Stomach (tissue), 4 donors: ENCODE data around the gene ZMIZ1.

ENCODE experiments used
- CTCF ChIP-seq, 7 experiments: fragments of 450-650 bp in 4 of 7; fragments of 200-600 bp in 3 of 7; sonication (generic) in 3 of 7; IDR thresholded peaks; one replicate each; pipeline ENCODE4 v1.5.1; 2016 to 2019; ENCODE audit warnings: antibody characterized with exemption in 7 of 7, control low read depth in 2 of 7, mild to moderate bottlenecking in 1 of 7
- EP300 ChIP-seq: sonication (generic); formaldehyde crosslinking; IDR thresholded peaks from one replicate; pipeline ENCODE4 v1.6.1; 2017; ENCODE audit warnings: antibody characterized with exemption
- POLR2A ChIP-seq, 4 donors: fragments of 450-650 bp; IDR thresholded peaks; one replicate each; pipeline ENCODE4 v1.6.1; 2016; ENCODE audit warnings: antibody characterized with exemption in 4 of 4, control low read depth in 2 of 4, mild to moderate bottlenecking in 1 of 4, moderate library complexity in 1 of 4
- POLR2AphosphoS5 ChIP-seq, 3 donors: sonication (generic); formaldehyde crosslinking; IDR thresholded peaks; one replicate each; pipeline ENCODE4 v1.6.1; 2016; ENCODE audit warnings: antibody characterized with exemption in 3 of 3

DNA sequence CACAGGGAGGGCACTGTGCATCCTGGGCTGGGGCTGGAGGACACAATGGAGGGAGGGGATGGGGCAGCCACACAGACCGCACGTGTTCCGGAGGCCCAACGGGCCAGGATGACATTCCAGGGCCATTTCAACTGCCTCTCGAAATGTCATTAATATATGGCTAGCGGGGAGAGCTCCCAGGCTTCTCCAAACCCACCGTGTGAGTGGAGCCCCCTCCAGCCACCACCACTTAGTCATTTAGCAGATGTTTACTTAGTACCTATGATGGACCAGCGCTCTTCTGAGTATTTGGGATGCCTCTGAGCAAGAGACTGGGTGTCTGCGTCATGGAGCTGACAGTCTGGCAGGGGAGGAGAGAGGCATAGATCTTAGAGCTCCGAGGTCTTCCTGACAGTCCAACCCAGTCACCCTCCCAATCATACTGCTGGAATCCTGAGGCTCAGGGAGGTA is 107.3 kb downstream of the ZMIZ1 start:
- TF ChIP-seq POLR2A (IDR thresholded peaks at IDR 0.05): no peak
- TF ChIP-seq CTCF (IDR thresholded peaks at IDR 0.05): no peak
- peak in 1 of 3 donors; percentile 20 for TF ChIP-seq POLR2AphosphoS5 (IDR thresholded peaks at IDR 0.05)
- no peak for TF ChIP-seq EP300
